HS-27A (cell line): ENCODE results near the gene RAD17.
A peak's percentile ranks its signal among the peaks of the same experiment; 100 is the strongest.
"Not testable (repeated sequence)": the region's sequence is repeated elsewhere in the genome, so short reads cannot be mapped to it uniquely, and the experiment has no call there.

Experiments
- DNase-seq: peaks from one replicate; pipeline ENCODE4 v3.0.0-alpha.2; 2012; ENCODE audit warnings: low read depth, missing footprints

The RAD17 gene, protein sequence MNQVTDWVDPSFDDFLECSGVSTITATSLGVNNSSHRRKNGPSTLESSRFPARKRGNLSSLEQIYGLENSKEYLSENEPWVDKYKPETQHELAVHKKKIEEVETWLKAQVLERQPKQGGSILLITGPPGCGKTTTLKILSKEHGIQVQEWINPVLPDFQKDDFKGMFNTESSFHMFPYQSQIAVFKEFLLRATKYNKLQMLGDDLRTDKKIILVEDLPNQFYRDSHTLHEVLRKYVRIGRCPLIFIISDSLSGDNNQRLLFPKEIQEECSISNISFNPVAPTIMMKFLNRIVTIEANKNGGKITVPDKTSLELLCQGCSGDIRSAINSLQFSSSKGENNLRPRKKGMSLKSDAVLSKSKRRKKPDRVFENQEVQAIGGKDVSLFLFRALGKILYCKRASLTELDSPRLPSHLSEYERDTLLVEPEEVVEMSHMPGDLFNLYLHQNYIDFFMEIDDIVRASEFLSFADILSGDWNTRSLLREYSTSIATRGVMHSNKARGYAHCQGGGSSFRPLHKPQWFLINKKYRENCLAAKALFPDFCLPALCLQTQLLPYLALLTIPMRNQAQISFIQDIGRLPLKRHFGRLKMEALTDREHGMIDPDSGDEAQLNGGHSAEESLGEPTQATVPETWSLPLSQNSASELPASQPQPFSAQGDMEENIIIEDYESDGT

DNA sequence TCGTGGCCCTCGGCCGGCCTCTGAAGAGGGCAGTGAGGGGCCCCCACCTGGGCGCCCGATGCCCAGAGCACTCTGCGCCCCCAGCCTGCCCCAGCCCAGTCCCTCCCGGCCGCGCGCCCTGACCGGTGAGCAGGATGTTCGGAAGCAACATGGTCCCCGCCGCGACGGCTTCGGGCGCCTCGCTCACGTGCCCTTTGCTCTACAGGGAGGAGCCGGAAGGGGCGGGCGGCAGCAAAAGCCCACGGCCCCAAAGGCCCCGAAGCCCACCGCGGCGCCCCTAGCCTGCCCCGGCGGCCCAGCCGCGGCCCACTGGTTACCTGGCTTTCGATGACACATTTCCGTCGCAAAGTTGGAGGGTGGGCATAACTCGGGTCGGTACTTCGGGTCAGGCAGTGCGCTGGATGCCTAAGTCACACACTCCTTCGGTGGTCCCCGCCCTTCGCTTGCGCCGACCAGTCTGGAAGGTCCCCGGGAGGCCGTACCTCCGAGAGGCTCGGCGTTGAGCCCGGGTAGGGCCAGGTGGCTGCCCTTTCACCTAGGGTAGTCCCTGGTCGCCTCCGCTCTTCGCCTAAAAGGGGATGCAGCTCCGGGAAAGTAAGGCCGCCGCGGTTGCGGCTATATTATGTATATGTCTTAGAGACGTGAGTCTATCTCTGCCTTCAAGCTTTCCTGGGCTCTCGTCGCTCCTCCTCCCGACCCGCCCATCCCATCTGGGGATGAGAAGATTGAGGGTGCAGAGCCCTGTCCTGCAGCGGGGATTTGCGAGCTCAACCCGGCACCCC, at the start of gene RAD17, which contains the start of the genes AK6 and TAF9:
Gene RAD17, plus strand, starts transcription at position 479 of the 782 bp plus-strand sequence. CDS start 2,391 bp downstream, outside the sequence.
Gene AK6, minus strand, starts transcription at position 181 of the 782 bp plus-strand sequence. Its CDS starts 30 bp downstream, at position 151.
Gene TAF9, minus strand, starts transcription at position 181 of the 782 bp plus-strand sequence. CDS start 3,783 bp downstream, outside the sequence.
- DNase-seq = peak; percentile 73

DNA sequence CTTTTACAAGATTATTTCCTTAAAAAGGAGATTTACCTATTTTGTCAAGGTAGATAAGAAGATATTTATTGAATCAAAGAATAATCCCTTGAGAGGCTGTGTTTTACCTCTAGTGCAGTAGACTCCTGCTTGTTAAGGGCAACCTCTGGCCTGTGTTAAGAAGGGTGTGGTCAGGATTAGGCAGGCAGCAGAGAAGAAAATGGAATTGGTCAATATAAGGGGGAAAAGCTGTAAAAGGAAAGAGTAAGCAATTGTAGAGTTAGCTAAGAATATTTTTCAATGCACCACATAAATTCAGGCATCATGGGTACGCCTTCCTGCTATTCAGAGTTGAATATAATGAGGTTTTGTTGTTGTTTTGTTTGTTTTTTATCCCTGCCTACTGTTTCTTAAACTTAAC, 43.3 kb upstream of the RAD17 start:
- DNase-seq = no peak

DNA sequence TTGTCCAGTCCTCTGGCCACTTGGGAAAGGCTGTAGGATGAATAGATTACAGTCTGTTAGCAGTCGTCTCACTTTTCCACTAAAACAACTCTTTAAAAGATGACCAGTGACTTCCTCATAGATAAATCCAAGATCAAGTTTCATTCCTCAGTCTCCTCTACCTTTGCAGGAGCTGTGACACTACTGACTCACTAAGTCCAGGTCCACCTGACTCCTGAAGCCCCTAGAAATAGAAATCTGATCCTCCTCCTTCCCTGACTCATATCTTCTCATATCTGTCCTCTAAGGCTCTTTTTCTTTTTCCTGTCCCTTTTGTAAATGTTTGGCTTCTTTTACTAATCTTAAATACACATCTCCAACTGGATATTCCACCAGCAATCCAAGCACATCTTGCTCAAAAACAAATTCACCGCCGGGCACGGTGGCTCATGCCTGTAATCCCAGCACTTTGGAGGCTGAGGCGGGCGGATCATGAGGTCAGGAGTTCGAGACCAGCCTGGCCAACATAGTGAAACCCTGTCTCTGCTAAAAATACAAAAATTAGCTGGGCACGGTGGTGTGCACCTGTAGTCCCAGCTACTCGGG, 39.6 kb upstream of the RAD17 start:
- no peak for DNase-seq

DNA sequence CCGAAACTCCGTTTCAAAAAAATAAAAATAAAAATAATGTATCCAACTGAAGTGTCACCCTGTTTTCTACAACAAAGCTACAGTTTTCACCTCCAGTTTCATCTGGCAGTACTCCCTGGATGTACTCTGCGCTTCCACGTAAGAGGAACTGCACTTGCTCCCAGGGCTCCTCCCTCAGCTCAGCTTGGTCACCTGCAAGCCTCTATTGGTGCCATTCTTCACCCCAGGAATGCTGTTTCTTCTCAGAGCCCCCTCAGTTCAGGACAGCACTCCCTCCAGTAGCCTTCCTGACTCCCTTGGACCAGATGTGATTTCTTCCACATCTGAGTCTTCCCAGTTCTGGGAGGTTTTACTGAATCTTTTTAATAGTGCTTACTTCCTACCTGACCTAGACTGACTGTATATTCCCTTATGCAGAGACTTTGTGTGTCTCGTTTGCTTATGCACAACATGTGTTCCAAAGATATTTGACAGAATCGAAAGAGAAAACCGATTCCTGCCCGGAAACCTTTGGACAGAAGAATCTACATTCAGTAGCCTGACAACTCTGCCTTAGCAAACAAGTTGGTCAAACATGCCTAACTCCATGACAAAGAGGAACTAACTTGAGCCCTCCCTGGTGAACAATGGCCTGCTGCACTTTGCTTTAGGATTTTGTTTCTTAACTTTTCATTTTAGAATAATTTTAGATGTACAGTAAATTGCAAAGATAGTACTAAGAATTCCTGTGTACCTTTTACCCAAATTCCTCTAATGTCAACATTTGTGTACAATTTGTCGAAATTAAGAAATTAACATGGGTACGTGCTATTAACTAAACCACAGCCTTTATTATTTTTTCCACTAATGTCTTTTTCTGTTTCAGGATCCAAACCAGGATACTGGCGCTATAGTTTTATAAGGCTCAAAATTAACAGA, 37.8 kb upstream of the RAD17 start:
- no peak for DNase-seq

DNA sequence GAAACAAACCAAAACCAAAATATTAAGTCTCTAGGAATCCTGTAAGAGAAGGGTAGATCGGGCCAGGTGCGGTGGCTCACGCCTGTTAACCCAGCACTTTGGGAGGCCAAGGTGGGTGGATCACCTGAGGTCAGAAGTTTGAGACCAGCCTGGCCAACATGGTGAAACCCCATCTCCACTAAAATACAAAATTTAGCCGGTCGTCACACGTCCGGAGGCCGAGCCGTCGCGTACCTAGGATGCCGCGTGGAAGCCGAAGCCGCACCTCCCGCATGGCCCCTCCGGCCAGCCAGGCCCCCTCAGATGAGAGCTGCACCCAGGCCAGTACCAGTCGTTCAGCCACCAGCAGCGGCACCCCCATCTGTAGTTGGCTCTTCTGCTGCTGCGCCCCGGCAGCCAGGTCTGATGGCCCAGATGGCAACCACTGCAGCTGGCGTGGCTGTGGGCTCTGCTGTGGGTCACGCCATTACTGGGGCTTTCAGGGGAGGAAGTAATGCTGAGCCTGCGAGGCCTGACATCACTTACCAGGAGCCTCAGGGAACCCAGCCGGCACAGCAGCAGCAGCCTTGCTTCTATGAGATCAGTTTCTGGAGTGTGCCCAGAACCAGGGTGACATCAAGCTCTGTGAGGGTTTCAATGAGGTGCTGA, 35.8 kb upstream of the RAD17 start:
- not testable (repeated sequence) for DNase-seq

DNA sequence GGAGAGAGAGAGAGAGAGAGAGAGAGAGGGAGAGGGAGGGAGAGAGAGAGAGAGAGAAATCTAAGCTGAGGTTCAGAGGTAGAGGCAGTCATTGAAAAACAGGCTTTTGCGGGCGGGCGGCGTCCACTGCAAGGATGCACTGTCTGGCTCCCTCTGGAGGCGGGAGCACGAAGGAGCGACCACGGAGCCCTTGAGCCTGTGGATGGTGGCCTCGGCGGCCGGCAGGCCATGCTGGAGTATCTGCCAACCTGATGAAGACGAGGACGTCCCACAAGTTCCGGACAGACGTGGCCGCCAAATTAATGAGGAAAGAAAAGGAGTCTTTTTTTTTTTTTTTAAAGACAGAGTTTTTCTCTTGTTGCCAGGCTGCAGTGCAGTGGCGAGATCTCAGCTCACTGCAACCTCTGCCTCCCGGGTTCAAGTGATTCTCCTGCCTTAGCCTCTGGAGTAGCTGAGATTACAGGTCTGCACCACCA, 34.8 kb upstream of the RAD17 start:
- DNase-seq = no peak

DNA sequence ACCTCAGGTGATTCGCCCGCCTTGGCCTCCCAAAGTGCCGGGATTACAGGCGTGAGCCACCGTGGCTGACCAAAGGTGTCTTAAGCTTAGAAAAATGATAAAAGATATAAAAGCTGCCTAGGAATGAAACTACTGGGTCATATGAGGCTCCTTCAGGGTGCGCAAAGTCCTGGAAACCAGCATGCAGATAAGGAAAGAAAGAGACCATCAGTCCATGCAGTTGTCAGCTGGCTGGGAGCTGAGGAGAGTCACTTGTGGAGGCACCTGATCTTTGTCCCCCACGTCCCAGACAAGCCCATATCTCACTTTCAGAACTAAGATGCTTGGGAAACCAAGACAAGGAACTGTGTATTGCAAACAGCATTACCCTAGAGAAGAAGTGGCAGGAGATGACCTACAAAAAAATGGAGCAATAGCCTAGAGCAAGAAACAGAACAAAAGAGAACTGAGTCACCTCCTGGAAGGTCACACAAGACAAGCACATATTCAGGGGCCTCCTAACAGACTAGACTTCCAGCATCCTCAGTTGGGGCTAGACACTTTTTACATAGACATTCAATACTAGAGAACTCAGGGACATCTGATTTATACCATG, 34.2 kb upstream of the RAD17 start:
- no peak for DNase-seq

DNA sequence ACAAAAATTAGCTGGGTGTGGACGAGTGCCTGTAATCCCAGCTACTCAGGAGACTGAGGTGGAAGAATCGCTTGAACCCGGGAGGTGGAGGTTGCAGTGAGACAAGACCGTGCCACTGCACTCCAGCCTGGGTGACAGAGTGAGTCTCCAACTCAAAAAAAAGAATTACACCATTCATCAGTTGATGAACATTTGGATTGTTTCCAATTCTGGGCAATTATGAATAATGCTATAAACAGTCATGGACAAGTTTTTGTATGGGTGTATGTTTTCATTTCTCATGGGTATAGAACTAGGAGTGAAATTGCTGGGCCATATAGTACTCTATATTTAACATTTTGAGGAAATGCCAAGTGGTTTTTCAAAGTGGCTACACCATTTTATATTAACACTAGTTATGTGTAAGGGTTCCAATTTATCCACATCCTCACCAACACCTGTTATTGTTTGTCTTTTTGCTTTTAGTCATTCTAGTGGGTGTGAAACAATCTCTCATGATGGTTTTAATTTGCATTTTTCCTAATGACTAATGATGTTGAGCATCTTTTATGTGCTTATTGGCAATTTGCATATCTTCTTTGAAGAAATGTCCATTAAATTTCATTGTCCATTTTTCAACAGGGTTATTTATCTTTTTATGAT, 28.0 kb upstream of the RAD17 start:
- DNase-seq = no peak

DNA sequence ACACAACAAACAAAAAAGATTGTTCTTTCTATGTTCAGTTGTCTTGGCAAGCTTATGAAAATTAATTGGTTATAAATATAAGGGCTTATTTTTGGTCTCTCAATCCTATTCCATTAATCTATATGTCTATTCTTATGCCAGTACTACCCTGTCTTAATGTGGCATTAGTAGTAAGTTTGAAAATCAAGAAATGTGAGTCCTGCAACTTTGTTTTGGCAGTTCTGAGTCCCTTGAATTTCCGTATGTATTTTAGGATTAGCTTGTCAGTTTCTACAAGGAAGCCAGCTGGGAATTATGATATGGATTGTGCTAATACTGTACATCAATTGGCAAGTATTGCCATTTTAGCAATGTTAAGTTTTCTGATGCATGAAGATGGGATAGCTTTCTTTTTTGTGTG, 26.5 kb upstream of the RAD17 start:
- no peak for DNase-seq

DNA sequence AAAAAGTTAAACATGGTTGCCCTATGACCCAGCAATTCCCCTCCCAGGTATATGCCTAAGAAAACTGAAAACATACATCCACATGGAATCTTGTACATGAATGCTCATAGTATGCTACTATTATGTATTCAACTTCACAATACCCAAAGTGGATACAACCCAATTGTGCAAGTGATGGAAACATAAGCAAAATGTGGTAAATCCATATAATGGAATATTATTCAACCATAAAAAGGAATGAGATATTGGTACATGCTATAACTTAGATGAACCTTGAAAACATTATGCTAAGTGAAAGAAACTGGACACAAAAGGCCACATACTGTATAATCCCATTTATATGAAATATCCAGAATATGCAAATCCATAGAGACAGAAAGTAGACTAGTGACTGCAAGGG, 19.0 kb upstream of the RAD17 start:
- DNase-seq = no peak

DNA sequence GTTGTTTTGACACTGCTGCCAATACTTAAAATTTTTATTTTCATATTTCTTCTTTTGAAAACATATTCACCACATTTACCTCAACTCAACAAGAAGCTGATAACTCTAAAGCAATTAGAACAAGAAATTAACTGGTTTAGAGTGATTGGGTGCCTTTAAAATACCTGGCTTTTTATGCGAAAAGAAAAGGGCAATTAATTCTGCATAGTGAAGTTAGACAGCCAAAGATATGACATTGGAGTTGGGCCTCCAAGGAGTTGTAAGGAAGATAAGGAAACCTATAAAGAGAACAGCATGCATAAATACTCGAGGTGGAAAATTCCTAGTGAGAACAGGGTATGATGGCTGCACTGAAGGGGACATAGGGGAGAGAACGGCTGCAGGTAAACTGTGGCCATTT, 9.9 kb upstream of the RAD17 start:
- DNase-seq = no peak

DNA sequence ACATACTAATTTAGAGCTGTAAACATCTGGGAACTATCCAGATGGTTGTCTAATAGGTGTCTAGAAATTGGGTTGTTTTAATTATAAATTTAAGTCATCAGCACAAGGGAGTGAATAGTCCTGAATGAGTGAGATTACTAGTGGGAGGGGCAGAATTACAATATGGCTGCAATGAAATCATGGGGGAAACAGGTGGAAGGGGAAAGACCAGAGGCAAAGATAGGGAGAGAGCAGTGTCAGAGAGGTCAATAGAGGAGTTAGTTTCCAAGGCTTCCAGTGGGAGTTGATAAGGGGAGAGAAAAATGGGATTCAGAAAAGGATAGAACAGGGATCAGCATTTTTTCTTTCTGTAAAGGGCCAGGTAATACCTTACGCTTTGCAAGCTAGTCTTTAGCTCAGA, 9.2 kb upstream of the RAD17 start:
- DNase-seq = no peak

DNA sequence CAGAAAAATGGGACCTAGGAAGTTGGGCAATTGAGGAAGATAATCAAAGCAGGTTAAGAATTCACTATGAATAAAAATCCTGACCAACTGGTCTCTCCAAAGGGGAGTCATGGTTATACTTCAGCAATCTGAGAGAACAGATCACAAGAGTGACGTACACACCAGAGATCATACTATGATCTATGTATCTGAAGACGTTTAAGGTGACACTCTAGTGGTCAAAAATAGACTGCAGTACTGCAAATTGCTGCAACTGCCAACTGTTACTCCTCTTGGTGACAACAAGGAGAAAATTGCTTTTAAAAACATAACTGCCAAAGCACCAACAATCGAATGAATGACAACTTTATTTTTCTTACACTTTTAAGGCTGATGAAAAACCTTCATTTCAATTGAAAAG, 5.2 kb upstream of the RAD17 start:
- no peak for DNase-seq

DNA sequence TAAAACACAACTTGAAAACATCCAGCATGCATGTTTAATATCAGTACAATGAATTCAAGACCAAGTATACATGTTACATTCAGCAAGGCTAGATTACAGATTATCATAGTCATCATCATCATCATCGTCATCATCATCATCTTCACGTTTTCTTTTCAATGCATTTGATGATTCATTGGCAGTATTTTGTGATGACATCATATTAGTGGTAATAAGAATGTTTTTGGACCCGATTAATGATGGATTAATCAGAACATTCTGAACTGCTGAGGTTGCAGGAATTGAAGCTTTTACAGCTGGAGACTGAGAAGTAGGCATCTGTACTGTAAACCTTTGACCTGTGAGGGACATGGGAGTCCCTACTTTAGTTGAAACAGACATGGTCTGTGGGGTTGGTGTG, 4.8 kb upstream of the RAD17 start:
- no peak for DNase-seq

DNA sequence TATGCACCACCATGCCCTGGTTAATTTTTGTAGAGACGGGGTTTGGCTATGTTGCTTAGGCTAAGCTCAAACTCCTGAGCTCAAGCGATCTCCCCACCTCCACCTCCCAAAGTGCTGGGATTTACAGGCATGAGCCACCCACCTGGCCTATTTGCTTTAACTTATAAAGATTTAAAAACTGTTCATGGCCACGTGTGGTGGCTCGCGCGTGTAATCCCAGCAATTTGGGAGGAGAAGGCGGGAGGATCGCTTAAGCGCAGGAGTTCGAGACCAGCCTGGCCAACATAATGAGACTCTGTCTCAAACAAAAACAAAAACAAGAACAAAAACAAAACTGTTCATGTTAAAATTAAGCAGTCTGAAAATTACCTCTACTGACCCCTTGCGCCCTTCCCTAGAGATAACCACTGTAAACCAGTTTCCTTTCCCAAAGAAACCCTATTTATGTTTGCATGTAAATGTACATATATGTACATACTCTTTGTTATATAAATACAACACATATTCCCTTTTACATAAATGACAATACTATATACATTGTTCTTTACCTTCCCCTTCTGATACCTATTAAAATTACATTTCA, 1.8 kb upstream of the RAD17 start:
- no peak for DNase-seq

DNA sequence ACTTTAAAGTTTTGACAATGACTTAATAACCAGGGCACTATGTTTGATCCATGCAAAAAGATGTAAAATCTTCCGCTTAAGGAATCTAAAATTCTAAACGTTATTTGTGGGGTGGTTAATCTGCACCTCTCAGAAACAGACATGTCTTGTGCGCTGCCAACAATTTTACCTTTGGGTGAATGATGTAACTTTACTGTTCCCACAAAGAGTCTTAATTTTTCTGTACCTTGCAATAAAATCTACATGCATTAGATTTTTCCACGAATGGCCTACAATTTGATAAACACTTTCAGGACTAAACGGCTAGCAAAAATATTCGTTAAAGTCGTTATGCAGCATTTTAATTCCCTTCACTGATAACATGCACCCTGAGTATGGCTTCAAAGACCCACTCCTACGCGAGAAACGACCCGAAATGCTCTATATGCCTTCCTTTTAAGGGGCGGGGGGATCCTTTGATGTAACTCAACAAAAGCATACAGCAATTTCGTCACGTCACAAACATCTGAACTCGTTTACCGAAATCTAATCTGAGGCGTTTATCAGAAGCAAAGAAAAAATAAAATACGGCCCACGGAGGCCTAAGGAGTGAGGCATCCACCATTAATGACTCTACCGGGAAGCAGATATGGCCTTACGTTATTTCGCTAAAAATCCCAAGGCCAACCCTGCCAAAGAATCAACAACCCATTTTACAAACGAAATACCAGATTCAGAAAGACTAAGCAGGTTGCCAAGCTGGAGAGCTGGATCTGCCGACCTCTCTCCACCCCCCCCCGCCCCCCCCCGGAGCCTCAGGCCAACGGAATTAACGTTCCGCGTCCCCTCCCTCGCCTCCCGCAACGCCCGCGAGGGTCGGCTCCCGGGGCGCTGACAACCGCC, 919 bp upstream of the RAD17 start:
- DNase-seq = peak; percentile 9

DNA sequence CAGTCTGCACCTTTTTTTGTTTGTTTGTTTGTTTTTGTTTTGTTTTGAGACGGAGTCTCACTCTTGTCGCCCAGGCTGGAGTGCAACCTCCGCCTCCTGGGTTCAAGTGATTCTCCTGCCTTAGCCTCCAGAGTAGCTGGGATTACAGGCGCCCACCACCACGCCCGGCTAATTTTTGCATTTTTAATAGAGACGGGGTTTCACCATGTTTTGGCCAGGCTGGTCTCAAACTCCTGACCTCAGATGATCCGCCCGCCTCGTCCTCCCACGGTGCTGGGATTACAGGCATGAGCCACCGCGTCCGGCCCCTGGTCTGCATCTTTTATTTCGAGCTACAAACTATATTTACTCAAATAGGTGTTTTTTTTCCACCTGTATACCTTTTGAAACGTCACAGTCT, 717 bp downstream of the RAD17 start:
- DNase-seq = not testable (repeated sequence)

DNA sequence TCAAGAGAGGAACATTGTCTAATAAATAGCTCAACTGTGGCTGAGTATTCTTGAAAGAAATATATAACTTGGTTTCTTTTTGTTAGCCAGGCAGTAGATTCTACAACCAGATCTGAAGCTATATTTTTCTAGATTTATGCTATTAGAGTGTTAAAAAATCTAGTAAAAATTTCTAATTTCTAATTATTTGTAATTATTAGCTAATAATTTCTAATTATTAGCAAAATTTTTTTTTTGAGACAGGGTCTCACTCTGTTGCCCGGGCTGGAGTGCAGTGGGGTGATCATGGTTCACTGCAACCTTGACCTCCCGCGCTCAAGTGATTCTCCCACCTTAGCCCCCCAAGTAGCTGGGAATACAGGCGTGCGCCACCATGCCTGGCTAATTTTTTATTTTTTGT, 2.8 kb downstream of the RAD17 start:
- no peak for DNase-seq
